H1 (cell line): ENCODE data around the gene ZNF770. TPM values are rescaled to one million over a fixed set of nuclear protein-coding genes. Genes with fewer than 3 reads are reported as not detected.
"Not testable (repeated sequence)": the region's sequence is repeated elsewhere in the genome, so short reads cannot be mapped to it uniquely, and the experiment has no call there.

Experiments used
- CTCF ChIA-PET: fragments of 300-600 bp; sonication (Branson Sonifier 250); formaldehyde crosslinking; loops from one replicate; lab custom pipeline; 2021; ENCODE audit not compliant: partially characterized antibody; lab: Charles Lee
- POLR2A ChIA-PET: fragments of 300-600 bp; sonication (Branson Sonifier 250); formaldehyde crosslinking; loops from one replicate; lab custom pipeline; 2021; ENCODE audit warnings: inconsistent platforms; ENCODE audit not compliant: partially characterized antibody; lab: Charles Lee
- DNase-seq, 2 experiments: peaks; one replicate each; pipeline versions ENCODE4 v3.0.0 to v3.0.0-alpha.2; 2010 to 2022; ENCODE audit warnings: low spot score in 2 of 2, low read depth in 1 of 2, mixed read lengths in 1 of 2
- FAIRE-seq: peaks from 2 replicates; lab custom pipeline; 2011; peaks lifted over from hg19 to GRCh38; lab: Jason Lieb, UNC
- H2AFZ ChIP-seq: 2 replicates; pipeline ENCODE4 v1.8.1; 2012; ENCODE audit warnings: low read length, inconsistent platforms
- H2AK5ac ChIP-seq: 2 replicates; pipeline ENCODE4 v1.6.1; 2013; ENCODE audit warnings: low read depth, low read length
- H2BK120ac ChIP-seq: replicated peaks from 2 replicates; pipeline ENCODE3; 2013; ENCODE audit warnings: low read depth, low read length, inconsistent platforms
- H2BK12ac ChIP-seq: 2 replicates; pipeline ENCODE4 v1.6.1; 2013; ENCODE audit warnings: low read depth, low read length
- H2BK15ac ChIP-seq: 2 replicates; pipeline ENCODE4 v1.6.1; 2013; ENCODE audit warnings: low read length
- H2BK20ac ChIP-seq: 2 replicates; pipeline ENCODE4 v1.6.1; 2013; ENCODE audit warnings: low read length
- H2BK5ac ChIP-seq: 2 replicates; pipeline ENCODE4 v1.6.1; 2013; ENCODE audit warnings: low read depth, low read length
- H3K14ac ChIP-seq: 2 replicates; pipeline ENCODE4 v1.6.1; 2013; ENCODE audit warnings: inconsistent platforms; ENCODE audit not compliant: insufficient read length
- H3K18ac ChIP-seq: 2 replicates; pipeline ENCODE4 v1.6.1; 2013; ENCODE audit warnings: low read length; ENCODE audit errors: extremely low read depth
- H3K23ac ChIP-seq: 2 replicates; pipeline ENCODE4 v1.6.1; 2013; ENCODE audit warnings: inconsistent platforms; ENCODE audit not compliant: insufficient read length
- H3K23me2 ChIP-seq: 2 replicates; pipeline ENCODE4 v1.6.1; 2013; ENCODE audit warnings: low read depth, low read length
- H3K27ac ChIP-seq: 2 replicates; pipeline ENCODE4 v1.6.1; 2011; ENCODE audit warnings: low read depth, low read length, inconsistent platforms
- H3K27me3 ChIP-seq, 4 experiments: replicated peaks in 1 of 4; 1 replicate in 1 of 4; 2 replicates in 3 of 4; pipeline versions ENCODE4 v1.6.1 to v1.8.1; 2011 to 2013; ENCODE audit warnings: low read length in 3 of 4, mild to moderate bottlenecking in 3 of 4, inconsistent platforms in 2 of 4, mixed read lengths in 2 of 4, moderate library complexity in 1 of 4; ENCODE audit not compliant: control insufficient read depth in 3 of 4, insufficient read depth in 3 of 4; ENCODE audit errors: extremely low read depth in 1 of 4
- H3K36me3 ChIP-seq, 4 experiments: 2 replicates each; pipeline versions ENCODE4 v1.6.1 to v1.8.1; 2011 to 2013; ENCODE audit warnings: mild to moderate bottlenecking in 4 of 4, low read length in 3 of 4, moderate library complexity in 2 of 4, control low read depth in 1 of 4, inconsistent platforms in 1 of 4; ENCODE audit not compliant: insufficient read depth in 4 of 4, control insufficient read depth in 2 of 4
- H3K4ac ChIP-seq: replicated peaks from 2 replicates; pipeline ENCODE3; 2013; ENCODE audit warnings: low read length, low read depth, mixed read lengths, inconsistent platforms; ENCODE audit not compliant: insufficient read length
- H3K4me1 ChIP-seq, 4 experiments: replicated peaks in 1 of 4; 1 replicate in 1 of 4; 2 replicates in 3 of 4; pipeline versions ENCODE4 v1.6.1 to v1.8.1; 2011 to 2013; ENCODE audit warnings: low read length in 3 of 4, inconsistent platforms in 2 of 4, mixed read lengths in 1 of 4; ENCODE audit not compliant: insufficient read depth in 4 of 4, control insufficient read depth in 3 of 4
- H3K4me2 ChIP-seq, 2 experiments: 2 replicates each; pipeline versions ENCODE4 v1.6.1 to v1.8.1; 2011 to 2013; ENCODE audit warnings: low read depth in 2 of 2, low read length in 2 of 2, control low read depth in 1 of 2, inconsistent platforms in 1 of 2, mild to moderate bottlenecking in 1 of 2; ENCODE audit not compliant: insufficient read depth in 1 of 2
- H3K4me3 ChIP-seq, 4 experiments: fragments of 200-600, 300-600 bp in 1 of 4; sonication (generic), shearing (Covaris generic), sonication (Bioruptor Twin) in 1 of 4; 2 replicates each; pipeline versions ENCODE4 v1.5.1 to v1.8.1; 2011 to 2016; ENCODE audit warnings: low read length in 4 of 4, low read depth in 3 of 4, control low read depth in 2 of 4, inconsistent platforms in 2 of 4, mild to moderate bottlenecking in 2 of 4, mixed read lengths in 1 of 4, moderate library complexity in 1 of 4; ENCODE audit not compliant: insufficient read depth in 2 of 4; ENCODE audit errors: extremely low read depth in 1 of 4
- H3K56ac ChIP-seq: replicated peaks from 2 replicates; pipeline ENCODE3; 2013; ENCODE audit warnings: low read depth, mild to moderate bottlenecking, mixed read lengths, low read length, inconsistent platforms; ENCODE audit not compliant: insufficient read length
- H3K79me1 ChIP-seq: 2 replicates; pipeline ENCODE4 v1.6.1; 2013; ENCODE audit warnings: low read depth, low read length, control low read depth
- H3K79me2 ChIP-seq, 2 experiments: 2 replicates each; pipeline versions ENCODE4 v1.6.1 to v1.8.1; 2012 to 2013; ENCODE audit warnings: low read length in 2 of 2, mild to moderate bottlenecking in 2 of 2, inconsistent platforms in 1 of 2; ENCODE audit not compliant: insufficient read depth in 2 of 2, control insufficient read depth in 1 of 2
- H3K9ac ChIP-seq, 4 experiments: replicated peaks in 1 of 4; 1 replicate in 1 of 4; 2 replicates in 3 of 4; pipeline versions ENCODE4 v1.6.1 to v1.8.1; 2011 to 2013; ENCODE audit warnings: low read depth in 3 of 4, low read length in 3 of 4, control low read depth in 2 of 4, mild to moderate bottlenecking in 2 of 4, moderate library complexity in 2 of 4, inconsistent platforms in 1 of 4; ENCODE audit errors: extremely low read depth in 1 of 4
- H3K9me3 ChIP-seq, 2 experiments: 2 replicates each; pipeline versions ENCODE4 v1.6.1 to v1.8.1; 2012 to 2013; ENCODE audit warnings: mild to moderate bottlenecking in 2 of 2, moderate library complexity in 2 of 2, control low read depth in 1 of 2, inconsistent platforms in 1 of 2, low read depth in 1 of 2, low read length in 1 of 2, mixed read lengths in 1 of 2; ENCODE audit not compliant: insufficient read depth in 2 of 2
- H4K20me1 ChIP-seq, 2 experiments: replicated peaks in 1 of 2; 2 replicates each; pipeline versions ENCODE3 to v1.8.1; 2011 to 2013; ENCODE audit warnings: inconsistent platforms in 2 of 2, low read length in 2 of 2, mild to moderate bottlenecking in 1 of 2; ENCODE audit not compliant: insufficient read depth in 2 of 2, control insufficient read depth in 1 of 2
- H4K5ac ChIP-seq: 2 replicates; pipeline ENCODE4 v1.6.1; 2013; ENCODE audit warnings: low read length, low read depth, mixed read lengths, inconsistent platforms; ENCODE audit not compliant: insufficient read length
- H4K8ac ChIP-seq: 2 replicates; pipeline ENCODE4 v1.8.0; 2013; ENCODE audit warnings: mild to moderate bottlenecking, moderate library complexity, low read length, inconsistent platforms; ENCODE audit not compliant: insufficient read depth; ENCODE audit errors: extremely low read depth
- H4K91ac ChIP-seq: replicated peaks from 2 replicates; pipeline ENCODE3; 2013; ENCODE audit warnings: low read length, mixed read lengths, inconsistent platforms; ENCODE audit not compliant: insufficient read length
- WGBS, 2 experiments: shearing (Covaris generic) in 1 of 2; methylation state at CpG; one replicate each; pipeline versions ENCODE4 v1.1.6 to v1.1.7; 2013 to 2015; ENCODE audit warnings: low lambda C conversion rate in 2 of 2, mixed read lengths in 2 of 2, inconsistent platforms in 1 of 2, low coverage in 1 of 2, missing lambda C conversion rate in 1 of 2; ENCODE audit not compliant: insufficient replicate concordance in 2 of 2, insufficient coverage in 1 of 2, insufficient read length in 1 of 2; ENCODE audit errors: extremely low coverage in 1 of 2, missing lambda C conversion rate in 1 of 2; 5-methylcytosine and 5-hydroxymethylcytosine counted together
- polyA plus RNA-seq, 7 experiments: library from polyadenylated mRNA; depleted of rRNA in 3 of 7; stranded (reverse) in 5 of 7; unstranded in 2 of 7; fragments of >200 nt in 5 of 7; fragments of 200-250 nt in 2 of 7; gene quantifications; 1 replicate in 5 of 7; 2 replicates in 1 of 7; 4 replicates in 1 of 7; pipeline versions ENCODE4 v1.2.1 to v1.2.3, GENCODE V29; 2011 to 2013; ENCODE audit warnings: missing spikeins in 2 of 7, mixed read lengths in 2 of 7
- total RNA-seq: library from RNA; stranded (reverse); fragmentation: NEBNext Ultra II Directional; extraction: Animal tissue kit (Norgen Biotek cat#: 25700); gene quantifications from 2 replicates; pipeline ENCODE4 v1.2.1, GENCODE V29; 2021

The ZNF770 gene
- total and polyA plus RNA-seq, 2 of the 8 experiments (the other 6 are each of a cell fraction or from before 2014, with no cell fraction given) = 24.8 to 143 TPM

GRCh38 chr15:34928349-34928748, 59.7 kb downstream of the ZNF770 start:
- 94% methylated on average over 6 of the region's 6 CpGs; no CpG with 5 or more reads in 1 of the 2 experiments for WGBS, 2 experiments
- ChIA-PET POLR2A (interaction anchor here (1.0 kb wide), 1 partner anchor 11 kb away, joined by 3 read pairs; no protein-coding TSS in a partner anchor), CTCF (interaction anchor here (1.1 kb wide), 1 partner anchor 42 kb away, joined by 3 read pairs; no protein-coding TSS in a partner anchor)
- not testable (repeated sequence) for H4K20me1 ChIP-seq, H3K23ac ChIP-seq, H3K4me3 ChIP-seq, H2BK20ac ChIP-seq, H3K56ac ChIP-seq, H3K4me2 ChIP-seq, H3K18ac ChIP-seq, H3K14ac ChIP-seq, H3K4me1 ChIP-seq, H3K23me2 ChIP-seq, H3K9me3 ChIP-seq, H2BK12ac ChIP-seq, DNase-seq, H3K79me1 ChIP-seq, H2AFZ ChIP-seq, H3K27ac ChIP-seq, H3K27me3 ChIP-seq, H4K91ac ChIP-seq, H4K8ac ChIP-seq, H3K4ac ChIP-seq, H2AK5ac ChIP-seq, H2BK120ac ChIP-seq, H4K5ac ChIP-seq, FAIRE-seq, H3K9ac ChIP-seq, H2BK15ac ChIP-seq, H2BK5ac ChIP-seq, H3K79me2 ChIP-seq
- peaks cover 5 to 51% (median 27%) of the 10 kb centered on the region in 4 experiments; a peak in 7 of 8 replicates for H3K36me3 ChIP-seq

Other genes with a start within 250 kb of the ZNF770 start
- 0.54 and 0.78 TPM in 2 replicates for gene GJD2, start 233.3 kb downstream of the ZNF770 start, total RNA-seq
- gene GJD2, start 233.3 kb downstream of the ZNF770 start, polyA plus RNA-seq (2011; rRNA removed) = 0.31 and 0.39 TPM in 2 replicates
- 86.2 and 90.0 TPM in 2 replicates for gene ACTC1, start 192.7 kb downstream of the ZNF770 start, total RNA-seq
- gene ACTC1, start 192.7 kb downstream of the ZNF770 start, polyA plus RNA-seq (2011; rRNA removed) = 33.0 and 37.6 TPM in 2 replicates
- gene AQR, start 18.5 kb downstream of the ZNF770 start, total RNA-seq = 57.6 and 57.9 TPM in 2 replicates
- 12.5 and 34.5 TPM in 2 replicates for gene AQR, start 18.5 kb downstream of the ZNF770 start, polyA plus RNA-seq (2011; rRNA removed)
- 31.9 and 40.6 TPM in 2 replicates for gene NANOGP8, start 97.0 kb upstream of the ZNF770 start, total RNA-seq
- 14.5 and 23.3 TPM in 2 replicates for gene NANOGP8, start 97.0 kb upstream of the ZNF770 start, polyA plus RNA-seq (2011; rRNA removed)